Glutamatergic neuron (in vitro differentiated cells): ENCODE results near the gene RPA1. TPM values are rescaled to one million over a fixed set of nuclear protein-coding genes. Genes with fewer than 3 reads are reported as not detected.
"Not testable (repeated sequence)": the region's sequence is repeated elsewhere in the genome, so short reads cannot be mapped to it uniquely, and the experiment has no call there.

ENCODE experiments used
- DNase-seq: peaks from one replicate; pipeline ENCODE4 v3.0.0; 2022
- H3K27ac Mint-ChIP-seq: one replicate; pipeline ENCODE4 v1.8.0; 2020; ENCODE audit warnings: mild to moderate bottlenecking, mixed read lengths, inconsistent platforms; ENCODE audit not compliant: unreplicated experiment
- H3K27me3 Mint-ChIP-seq: one replicate; pipeline ENCODE4 v1.8.0; 2020; ENCODE audit warnings: mild to moderate bottlenecking, moderate library complexity, mixed read lengths, inconsistent platforms; ENCODE audit not compliant: unreplicated experiment
- H3K36me3 Mint-ChIP-seq: one replicate; pipeline ENCODE4 v1.8.0; 2020; ENCODE audit warnings: mild to moderate bottlenecking, mixed read lengths, inconsistent platforms; ENCODE audit not compliant: unreplicated experiment
- H3K4me1 Mint-ChIP-seq: one replicate; pipeline ENCODE4 v1.8.0; 2020; ENCODE audit warnings: mild to moderate bottlenecking, low read depth, mixed read lengths, inconsistent platforms; ENCODE audit not compliant: unreplicated experiment
- H3K4me3 Mint-ChIP-seq: one replicate; pipeline ENCODE4 v1.8.0; 2020; ENCODE audit warnings: mild to moderate bottlenecking, mixed read lengths, inconsistent platforms; ENCODE audit not compliant: unreplicated experiment
- H3K9me3 Mint-ChIP-seq: one replicate; pipeline ENCODE4 v1.8.0; 2020; ENCODE audit warnings: mild to moderate bottlenecking, moderate library complexity, mixed read lengths, inconsistent platforms; ENCODE audit not compliant: unreplicated experiment
- total RNA-seq: library from RNA; stranded (reverse); fragmentation: NEBNext Ultra II Directional; extraction: Animal tissue kit (Norgen Biotek cat#: 25700); gene quantifications from one replicate; pipeline ENCODE4 v1.2.1, GENCODE V29; 2021; ENCODE audit not compliant: unreplicated experiment
- TF ChIP-seq, protein P1 (sequence below): fragments of 200-600 bp; sonication (generic); IDR thresholded peaks from one replicate; pipeline ENCODE4 v1.5.0; 2021; ENCODE audit not compliant: partially characterized antibody, unreplicated experiment

Gene RPA1
- total RNA-seq, 1 donor from 2014 or later: 43.4 TPM

DNA sequence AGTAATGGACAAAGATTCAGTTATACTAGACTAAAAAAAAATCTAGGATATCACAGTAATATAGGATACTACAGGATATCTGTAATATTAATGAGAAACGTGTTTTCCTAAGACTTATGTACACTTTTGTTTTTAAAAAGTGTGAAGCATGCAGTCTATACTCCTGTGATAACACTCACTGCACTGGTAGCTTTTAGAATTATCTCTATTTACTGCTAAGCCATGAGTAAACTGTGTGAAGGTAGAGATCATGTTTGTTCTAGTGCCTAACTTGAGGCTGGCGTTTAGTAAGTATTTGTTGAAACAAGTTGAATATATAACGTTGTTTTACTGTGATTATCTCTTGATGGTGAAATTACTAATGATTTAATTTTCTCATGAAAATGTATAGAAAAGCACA lies 23.9 kb downstream of the RPA1 start:
- H3K4me1 Mint-ChIP-seq: peaks cover 5% of the 10 kb centered on the region
- H3K27ac Mint-ChIP-seq: no peak overlapping the region
- TF ChIP-seq, protein P1, sequence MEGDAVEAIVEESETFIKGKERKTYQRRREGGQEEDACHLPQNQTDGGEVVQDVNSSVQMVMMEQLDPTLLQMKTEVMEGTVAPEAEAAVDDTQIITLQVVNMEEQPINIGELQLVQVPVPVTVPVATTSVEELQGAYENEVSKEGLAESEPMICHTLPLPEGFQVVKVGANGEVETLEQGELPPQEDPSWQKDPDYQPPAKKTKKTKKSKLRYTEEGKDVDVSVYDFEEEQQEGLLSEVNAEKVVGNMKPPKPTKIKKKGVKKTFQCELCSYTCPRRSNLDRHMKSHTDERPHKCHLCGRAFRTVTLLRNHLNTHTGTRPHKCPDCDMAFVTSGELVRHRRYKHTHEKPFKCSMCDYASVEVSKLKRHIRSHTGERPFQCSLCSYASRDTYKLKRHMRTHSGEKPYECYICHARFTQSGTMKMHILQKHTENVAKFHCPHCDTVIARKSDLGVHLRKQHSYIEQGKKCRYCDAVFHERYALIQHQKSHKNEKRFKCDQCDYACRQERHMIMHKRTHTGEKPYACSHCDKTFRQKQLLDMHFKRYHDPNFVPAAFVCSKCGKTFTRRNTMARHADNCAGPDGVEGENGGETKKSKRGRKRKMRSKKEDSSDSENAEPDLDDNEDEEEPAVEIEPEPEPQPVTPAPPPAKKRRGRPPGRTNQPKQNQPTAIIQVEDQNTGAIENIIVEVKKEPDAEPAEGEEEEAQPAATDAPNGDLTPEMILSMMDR: no peak
- no peak for DNase-seq
- no peaks in the 10 kb centered on the region for H3K27me3 Mint-ChIP-seq
- H3K36me3 Mint-ChIP-seq: no peaks in the 10 kb centered on the region
- no peaks in the 10 kb centered on the region for H3K9me3 Mint-ChIP-seq
- no peak overlapping the region for H3K4me3 Mint-ChIP-seq

DNA sequence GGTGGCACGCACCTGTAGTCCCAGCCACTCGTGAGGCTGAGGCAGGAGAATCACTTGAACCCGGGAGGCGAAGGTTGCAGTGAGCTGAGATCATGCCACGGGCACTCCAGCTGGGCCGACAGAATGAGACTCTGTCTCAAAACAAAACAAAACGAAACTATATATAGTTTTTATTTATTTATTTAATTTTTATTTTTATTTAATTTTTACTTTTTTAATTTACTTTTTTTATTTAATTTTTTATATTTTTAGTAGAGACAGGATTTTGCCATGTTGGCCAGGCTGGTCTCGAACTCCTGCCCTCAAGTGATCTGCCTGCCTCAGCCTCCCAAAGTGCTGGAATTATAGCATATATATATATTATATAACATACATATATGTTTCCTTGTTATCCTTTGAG lies 26.7 kb downstream of the RPA1 start:
- not testable (repeated sequence) for H3K9me3 Mint-ChIP-seq, H3K27me3 Mint-ChIP-seq, H3K27ac Mint-ChIP-seq, H3K4me3 Mint-ChIP-seq, H3K36me3 Mint-ChIP-seq, DNase-seq, H3K4me1 Mint-ChIP-seq

DNA sequence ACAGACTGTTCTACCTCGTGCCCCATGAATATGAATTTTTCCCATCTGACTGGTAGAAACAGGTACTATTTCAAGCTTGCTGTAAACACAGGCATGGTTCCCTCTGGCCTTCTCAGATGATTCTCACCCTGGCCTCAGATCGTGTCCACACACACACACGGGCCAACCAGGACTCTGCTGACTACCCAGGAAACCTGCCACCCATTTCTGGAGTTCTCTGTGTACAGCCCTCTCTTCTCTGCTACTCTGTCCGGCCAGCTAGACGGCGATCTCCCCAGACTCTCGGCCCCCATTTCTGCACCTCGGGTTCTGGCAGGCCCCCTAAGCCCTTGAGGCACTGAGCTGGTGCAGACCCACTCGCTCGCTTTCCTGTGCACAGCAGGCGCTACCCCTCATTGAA lies 31.2 kb downstream of the RPA1 start:
- Mint-ChIP-seq H3K4me1 (peaks cover 2% of the 10 kb centered on the region), H3K9me3 (no peaks in the 10 kb centered on the region), H3K27me3 (no peaks in the 10 kb centered on the region), H3K36me3 (no peaks in the 10 kb centered on the region), H3K27ac (no peak overlapping the region), H3K4me3 (no peak overlapping the region)
- TF ChIP-seq, protein P1: no peak
- DNase-seq: no peak

DNA sequence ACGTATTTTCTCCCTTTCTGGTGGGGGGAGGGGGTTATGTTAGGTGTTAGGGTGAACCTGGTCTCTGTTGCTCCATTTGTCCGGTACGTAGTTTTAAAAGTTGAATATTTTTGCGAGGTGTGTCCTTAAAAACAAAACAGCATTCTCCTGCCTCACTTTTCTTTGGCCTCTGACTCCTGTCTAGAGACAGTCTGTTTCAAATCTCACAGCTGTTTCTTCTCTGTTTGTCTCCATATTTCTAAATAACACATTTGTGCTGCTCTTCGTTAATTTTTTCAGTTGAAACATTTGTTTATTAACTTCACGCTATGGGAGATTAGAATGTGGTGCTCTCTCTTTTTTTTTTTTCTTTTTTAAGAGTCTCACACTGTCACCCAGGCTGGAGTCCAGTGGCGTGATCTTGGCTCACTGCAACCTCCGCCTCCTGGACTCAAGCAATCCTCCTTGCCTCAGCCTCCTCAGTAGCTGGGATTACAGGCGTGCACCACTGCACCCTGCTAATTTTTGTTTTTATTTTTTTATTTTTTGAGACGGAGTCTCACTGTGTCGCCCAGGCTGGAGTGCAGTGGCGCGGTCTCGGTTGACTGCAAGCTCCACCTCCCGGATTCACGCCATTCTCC lies 31.7 kb downstream of the RPA1 start:
- H3K27me3 Mint-ChIP-seq: no peaks in the 10 kb centered on the region
- H3K4me3 Mint-ChIP-seq: no peak overlapping the region
- DNase-seq: no peak
- peak overlapping the region; percentile 31 for H3K27ac Mint-ChIP-seq
- no peaks in the 10 kb centered on the region for H3K9me3 Mint-ChIP-seq
- TF ChIP-seq, protein P1: no peak
- no peaks in the 10 kb centered on the region for H3K36me3 Mint-ChIP-seq
- peaks cover 2% of the 10 kb centered on the region for H3K4me1 Mint-ChIP-seq

DNA sequence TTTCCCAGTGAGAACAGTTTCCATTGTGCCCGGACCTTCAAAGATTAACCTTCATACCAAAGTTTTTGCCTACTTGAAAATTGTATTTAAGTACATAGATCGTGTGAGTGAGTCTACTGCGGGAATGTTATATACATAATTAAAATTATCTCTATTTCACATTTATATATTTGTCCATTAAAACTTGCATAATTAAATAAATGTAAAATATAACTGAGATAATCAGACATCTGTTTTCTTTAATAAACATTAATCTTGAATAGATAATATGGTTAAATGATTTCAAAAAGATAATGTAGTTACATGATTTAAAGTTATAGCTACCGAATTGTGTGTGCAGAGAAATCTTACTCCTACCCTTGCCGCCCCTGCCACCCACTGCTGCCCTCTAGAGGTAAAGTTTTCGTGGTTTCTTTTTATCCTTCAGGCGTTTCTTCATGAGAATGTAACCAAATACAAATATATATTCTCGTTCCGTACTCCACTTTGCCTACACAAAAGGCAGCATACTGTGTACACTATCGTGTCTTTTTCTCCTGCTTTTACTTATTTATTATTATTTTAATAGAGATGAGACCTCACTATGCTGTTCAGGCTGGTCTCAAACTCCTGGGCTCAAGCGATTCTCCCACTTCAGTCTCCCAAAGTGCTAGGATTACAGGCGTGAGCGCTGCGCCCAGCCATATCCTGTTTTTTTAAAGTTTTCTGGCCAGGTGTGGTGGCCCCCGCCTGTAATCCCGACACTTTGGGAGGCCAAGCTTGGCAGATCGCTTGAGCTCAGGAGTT lies 35.6 kb downstream of the RPA1 start:
- peak; percentile 34 for DNase-seq
- no peaks in the 10 kb centered on the region for H3K27me3 Mint-ChIP-seq
- no peak overlapping the region for H3K4me3 Mint-ChIP-seq
- H3K9me3 Mint-ChIP-seq: no peaks in the 10 kb centered on the region
- TF ChIP-seq, protein P1: peak; percentile 62
- no peaks in the 10 kb centered on the region for H3K36me3 Mint-ChIP-seq
- H3K4me1 Mint-ChIP-seq: no peaks in the 10 kb centered on the region
- no peak overlapping the region for H3K27ac Mint-ChIP-seq
